Gastroesophageal sphincter (tissue), 3 donors: ENCODE measurements around the gene PPARA.

Experiments
- EP300 ChIP-seq: sonication (generic); formaldehyde crosslinking; IDR thresholded peaks from one replicate; pipeline ENCODE4 v1.6.1; 2017; ENCODE audit warnings: antibody characterized with exemption, mild to moderate bottlenecking
- POLR2A ChIP-seq, 2 donors: fragments of 450-650 bp; IDR thresholded peaks; one replicate each; pipeline ENCODE4 v1.6.1; 2017; ENCODE audit warnings: antibody characterized with exemption in 2 of 2, mild to moderate bottlenecking in 2 of 2, moderate library complexity in 1 of 2
- TF ChIP-seq, protein P1 (sequence below), 4 experiments: fragments of 200-600 bp in 2 of 4; fragments of 450-650 bp in 2 of 4; sonication (generic) in 1 of 4; IDR thresholded peaks; one replicate each; pipeline ENCODE4 v1.5.1; 2017 to 2019; ENCODE audit warnings: antibody characterized with exemption in 4 of 4, mild to moderate bottlenecking in 2 of 4, moderate library complexity in 2 of 4

DNA sequence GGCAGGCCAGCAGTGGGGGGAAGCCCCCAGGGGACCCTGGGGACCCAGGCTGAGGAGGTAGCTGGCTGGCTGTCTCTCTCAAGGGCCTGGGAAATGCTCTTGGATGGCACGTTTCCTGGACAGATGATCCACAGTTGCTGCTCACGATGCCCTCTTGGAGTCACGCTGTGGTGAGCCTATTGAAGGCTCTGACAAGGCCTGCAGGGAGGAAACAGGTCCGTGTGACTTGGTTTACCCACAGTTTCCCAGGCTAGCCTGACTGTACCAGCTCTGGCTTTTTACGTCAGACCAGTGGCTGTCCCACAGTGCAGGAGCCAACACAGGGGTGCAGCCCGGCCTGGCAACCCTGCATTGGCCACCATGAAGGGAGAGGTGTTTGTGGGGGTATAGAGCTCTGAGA lies 29.2 kb upstream of the PPARA start:
- TF ChIP-seq POLR2A (IDR thresholded peaks at IDR 0.05) = no peak
- TF ChIP-seq, protein P1, sequence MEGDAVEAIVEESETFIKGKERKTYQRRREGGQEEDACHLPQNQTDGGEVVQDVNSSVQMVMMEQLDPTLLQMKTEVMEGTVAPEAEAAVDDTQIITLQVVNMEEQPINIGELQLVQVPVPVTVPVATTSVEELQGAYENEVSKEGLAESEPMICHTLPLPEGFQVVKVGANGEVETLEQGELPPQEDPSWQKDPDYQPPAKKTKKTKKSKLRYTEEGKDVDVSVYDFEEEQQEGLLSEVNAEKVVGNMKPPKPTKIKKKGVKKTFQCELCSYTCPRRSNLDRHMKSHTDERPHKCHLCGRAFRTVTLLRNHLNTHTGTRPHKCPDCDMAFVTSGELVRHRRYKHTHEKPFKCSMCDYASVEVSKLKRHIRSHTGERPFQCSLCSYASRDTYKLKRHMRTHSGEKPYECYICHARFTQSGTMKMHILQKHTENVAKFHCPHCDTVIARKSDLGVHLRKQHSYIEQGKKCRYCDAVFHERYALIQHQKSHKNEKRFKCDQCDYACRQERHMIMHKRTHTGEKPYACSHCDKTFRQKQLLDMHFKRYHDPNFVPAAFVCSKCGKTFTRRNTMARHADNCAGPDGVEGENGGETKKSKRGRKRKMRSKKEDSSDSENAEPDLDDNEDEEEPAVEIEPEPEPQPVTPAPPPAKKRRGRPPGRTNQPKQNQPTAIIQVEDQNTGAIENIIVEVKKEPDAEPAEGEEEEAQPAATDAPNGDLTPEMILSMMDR (IDR thresholded peaks at IDR 0.05) = no peak
- TF ChIP-seq EP300 = no peak
